K562 (cell line): ENCODE results near the gene DDR1. TPM values are rescaled to one million over a fixed set of nuclear protein-coding genes. Genes with fewer than 3 reads are reported as not detected.

Experiments used
- BCL6 ChIP-seq: fragments of 250-450 bp; sonication (Bioruptor Pico); IDR thresholded peaks from 2 replicates; pipeline ENCODE4 v1.4.0; 2020
- GTF2E2 ChIP-seq: fragments of 200-800 bp; sonication (Bioruptor generic); IDR thresholded peaks from 2 replicates; pipeline ENCODE4 v1.6.1; 2016; ENCODE audit warnings: missing genetic modification characterization, missing compliant biosample characterization
- NEUROD1 ChIP-seq: fragments of 150-350 bp; IDR thresholded peaks from 2 replicates; pipeline ENCODE4 v1.6.1; 2014; ENCODE audit warnings: borderline replicate concordance, low read length, low read depth; ENCODE audit not compliant: partially characterized antibody
- PHF8 ChIP-seq: fragments of 200-600 bp; sonication (generic); IDR thresholded peaks from 2 replicates; pipeline ENCODE4 v1.6.1; 2012; ENCODE audit warnings: mixed run types, mild to moderate bottlenecking, inconsistent platforms, low read length, moderate library complexity, borderline replicate concordance
- POU5F1 ChIP-seq: fragments of 150-350 bp; IDR thresholded peaks from 2 replicates; pipeline ENCODE4 v1.6.1; 2014; ENCODE audit warnings: borderline replicate concordance, low read length, low read depth, mild to moderate bottlenecking; ENCODE audit not compliant: partially characterized antibody
- ZNF3 ChIP-seq: fragments of 250-450 bp; sonication (Bioruptor Pico); IDR thresholded peaks from 2 replicates; pipeline ENCODE4 v1.5.0; 2021; ENCODE audit warnings: mild to moderate bottlenecking, moderate library complexity
- polyA plus RNA-seq, 8 experiments: library from polyadenylated mRNA; depleted of rRNA in 4 of 8; stranded (reverse) in 5 of 8; unstranded in 3 of 8; fragments of >200 nt; fragmentation: Nextera tagmentation in 2 of 8; fragmentation: Illumina TruSeq in 1 of 8; extraction: Ambion mirVana in 2 of 8; extraction: Trizol in 1 of 8; gene quantifications; 2 replicates each; pipeline versions ENCODE4 v1.2.1 to v1.2.3, GENCODE V29; 2011 to 2014; ENCODE audit warnings: inconsistent platforms in 1 of 8, missing spikeins in 1 of 8
- total RNA-seq, 7 experiments: library from RNA; depleted of rRNA in 6 of 7; stranded (reverse); fragments of >200 nt in 6 of 7; fragmentation: Illumina TruSeq in 2 of 7; extraction: Trizol in 2 of 7; gene quantifications; 2 replicates each; pipeline versions ENCODE4 v1.2.1 to v1.2.3, GENCODE V29; 2011 to 2021; ENCODE audit warnings: low replicate concordance in 1 of 7
- TF ChIP-seq, protein P1 (sequence below): sonication (generic); formaldehyde crosslinking; IDR thresholded peaks from 2 replicates; pipeline ENCODE4 v1.8.0; 2023; ENCODE audit warnings: missing genetic modification reagents, mild to moderate bottlenecking, borderline replicate concordance
- TF ChIP-seq, protein P2 (sequence below): sonication (generic); formaldehyde crosslinking; IDR thresholded peaks from 2 replicates; pipeline ENCODE4 v1.8.1; 2023; ENCODE audit warnings: mild to moderate bottlenecking, missing genetic modification reagents, moderate library complexity
- TF ChIP-seq, protein P3 (sequence below): sonication (generic); formaldehyde crosslinking; IDR thresholded peaks from 2 replicates; pipeline ENCODE4 v1.9.0; 2022; ENCODE audit warnings: mild to moderate bottlenecking, missing genetic modification reagents
- TF ChIP-seq, protein P4 (sequence below), 3 experiments: fragments of 200-800 bp in 1 of 3; fragments of 250-450 bp in 1 of 3; fragments of 450-650 bp in 1 of 3; sonication (Bioruptor Pico) in 1 of 3; sonication (Bioruptor generic) in 1 of 3; formaldehyde crosslinking in 1 of 3; IDR thresholded peaks; 2 replicates each; pipeline versions ENCODE4 v1.6.1 to v1.8.0; 2016 to 2022; ENCODE audit warnings: mild to moderate bottlenecking in 2 of 3, missing genetic modification characterization in 2 of 3, missing compliant biosample characterization in 1 of 3, moderate library complexity in 1 of 3
- TF ChIP-seq, protein P5 (sequence below): fragments of 450-650 bp; IDR thresholded peaks from 2 replicates; pipeline ENCODE4 v1.6.1; 2017; ENCODE audit warnings: antibody characterized with exemption, mild to moderate bottlenecking

The DDR1 gene
- total and polyA plus RNA-seq, 9 of the 15 experiments (the other 6 are each of a cell fraction or from before 2014, with no cell fraction given) = 1.4 to 44.6 (median 12.2) TPM

DNA sequence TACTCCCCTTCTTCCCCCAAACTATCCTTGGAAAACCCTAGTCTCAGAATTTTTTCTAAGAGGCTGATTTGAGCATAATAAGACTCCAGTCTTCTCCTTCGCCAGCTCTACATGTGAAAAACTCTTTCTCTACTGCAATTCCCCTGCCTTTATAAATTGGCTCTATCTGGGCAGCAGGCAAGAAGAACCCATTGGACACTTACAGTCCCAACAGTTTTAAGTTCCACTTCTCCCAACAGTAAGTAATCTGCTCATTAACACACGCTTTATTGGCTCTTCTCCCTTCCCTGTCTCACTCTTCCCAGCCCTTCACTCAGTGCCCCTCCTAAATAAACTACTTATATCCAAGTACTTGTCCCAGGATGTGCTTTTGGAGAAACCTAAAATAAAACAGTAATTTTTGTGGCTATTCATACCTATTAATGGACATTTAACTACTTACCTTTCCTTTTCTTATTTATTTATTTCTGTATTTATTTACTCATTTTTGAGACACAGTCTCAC lies 11.1 kb upstream of the DDR1 start (continued):
- TF ChIP-seq, protein P1, sequence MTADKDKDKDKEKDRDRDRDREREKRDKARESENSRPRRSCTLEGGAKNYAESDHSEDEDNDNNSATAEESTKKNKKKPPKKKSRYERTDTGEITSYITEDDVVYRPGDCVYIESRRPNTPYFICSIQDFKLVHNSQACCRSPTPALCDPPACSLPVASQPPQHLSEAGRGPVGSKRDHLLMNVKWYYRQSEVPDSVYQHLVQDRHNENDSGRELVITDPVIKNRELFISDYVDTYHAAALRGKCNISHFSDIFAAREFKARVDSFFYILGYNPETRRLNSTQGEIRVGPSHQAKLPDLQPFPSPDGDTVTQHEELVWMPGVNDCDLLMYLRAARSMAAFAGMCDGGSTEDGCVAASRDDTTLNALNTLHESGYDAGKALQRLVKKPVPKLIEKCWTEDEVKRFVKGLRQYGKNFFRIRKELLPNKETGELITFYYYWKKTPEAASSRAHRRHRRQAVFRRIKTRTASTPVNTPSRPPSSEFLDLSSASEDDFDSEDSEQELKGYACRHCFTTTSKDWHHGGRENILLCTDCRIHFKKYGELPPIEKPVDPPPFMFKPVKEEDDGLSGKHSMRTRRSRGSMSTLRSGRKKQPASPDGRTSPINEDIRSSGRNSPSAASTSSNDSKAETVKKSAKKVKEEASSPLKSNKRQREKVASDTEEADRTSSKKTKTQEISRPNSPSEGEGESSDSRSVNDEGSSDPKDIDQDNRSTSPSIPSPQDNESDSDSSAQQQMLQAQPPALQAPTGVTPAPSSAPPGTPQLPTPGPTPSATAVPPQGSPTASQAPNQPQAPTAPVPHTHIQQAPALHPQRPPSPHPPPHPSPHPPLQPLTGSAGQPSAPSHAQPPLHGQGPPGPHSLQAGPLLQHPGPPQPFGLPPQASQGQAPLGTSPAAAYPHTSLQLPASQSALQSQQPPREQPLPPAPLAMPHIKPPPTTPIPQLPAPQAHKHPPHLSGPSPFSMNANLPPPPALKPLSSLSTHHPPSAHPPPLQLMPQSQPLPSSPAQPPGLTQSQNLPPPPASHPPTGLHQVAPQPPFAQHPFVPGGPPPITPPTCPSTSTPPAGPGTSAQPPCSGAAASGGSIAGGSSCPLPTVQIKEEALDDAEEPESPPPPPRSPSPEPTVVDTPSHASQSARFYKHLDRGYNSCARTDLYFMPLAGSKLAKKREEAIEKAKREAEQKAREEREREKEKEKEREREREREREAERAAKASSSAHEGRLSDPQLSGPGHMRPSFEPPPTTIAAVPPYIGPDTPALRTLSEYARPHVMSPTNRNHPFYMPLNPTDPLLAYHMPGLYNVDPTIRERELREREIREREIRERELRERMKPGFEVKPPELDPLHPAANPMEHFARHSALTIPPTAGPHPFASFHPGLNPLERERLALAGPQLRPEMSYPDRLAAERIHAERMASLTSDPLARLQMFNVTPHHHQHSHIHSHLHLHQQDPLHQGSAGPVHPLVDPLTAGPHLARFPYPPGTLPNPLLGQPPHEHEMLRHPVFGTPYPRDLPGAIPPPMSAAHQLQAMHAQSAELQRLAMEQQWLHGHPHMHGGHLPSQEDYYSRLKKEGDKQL (CRISPR knock-in tag) = no peak
- no peak for TF ChIP-seq GTF2E2 (tag)
- TF ChIP-seq, protein P2, sequence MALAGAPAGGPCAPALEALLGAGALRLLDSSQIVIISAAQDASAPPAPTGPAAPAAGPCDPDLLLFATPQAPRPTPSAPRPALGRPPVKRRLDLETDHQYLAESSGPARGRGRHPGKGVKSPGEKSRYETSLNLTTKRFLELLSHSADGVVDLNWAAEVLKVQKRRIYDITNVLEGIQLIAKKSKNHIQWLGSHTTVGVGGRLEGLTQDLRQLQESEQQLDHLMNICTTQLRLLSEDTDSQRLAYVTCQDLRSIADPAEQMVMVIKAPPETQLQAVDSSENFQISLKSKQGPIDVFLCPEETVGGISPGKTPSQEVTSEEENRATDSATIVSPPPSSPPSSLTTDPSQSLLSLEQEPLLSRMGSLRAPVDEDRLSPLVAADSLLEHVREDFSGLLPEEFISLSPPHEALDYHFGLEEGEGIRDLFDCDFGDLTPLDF (CRISPR knock-in tag) = peak; percentile 72; the same call in 1 of the 2 replicates
- TF ChIP-seq BCL6 (CRISPR knock-in tag) = no peak
- TF ChIP-seq POU5F1 = no peak
- TF ChIP-seq, protein P3, sequence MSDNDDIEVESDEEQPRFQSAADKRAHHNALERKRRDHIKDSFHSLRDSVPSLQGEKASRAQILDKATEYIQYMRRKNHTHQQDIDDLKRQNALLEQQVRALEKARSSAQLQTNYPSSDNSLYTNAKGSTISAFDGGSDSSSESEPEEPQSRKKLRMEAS (CRISPR knock-in tag) = no peak
- TF ChIP-seq, protein P4, sequence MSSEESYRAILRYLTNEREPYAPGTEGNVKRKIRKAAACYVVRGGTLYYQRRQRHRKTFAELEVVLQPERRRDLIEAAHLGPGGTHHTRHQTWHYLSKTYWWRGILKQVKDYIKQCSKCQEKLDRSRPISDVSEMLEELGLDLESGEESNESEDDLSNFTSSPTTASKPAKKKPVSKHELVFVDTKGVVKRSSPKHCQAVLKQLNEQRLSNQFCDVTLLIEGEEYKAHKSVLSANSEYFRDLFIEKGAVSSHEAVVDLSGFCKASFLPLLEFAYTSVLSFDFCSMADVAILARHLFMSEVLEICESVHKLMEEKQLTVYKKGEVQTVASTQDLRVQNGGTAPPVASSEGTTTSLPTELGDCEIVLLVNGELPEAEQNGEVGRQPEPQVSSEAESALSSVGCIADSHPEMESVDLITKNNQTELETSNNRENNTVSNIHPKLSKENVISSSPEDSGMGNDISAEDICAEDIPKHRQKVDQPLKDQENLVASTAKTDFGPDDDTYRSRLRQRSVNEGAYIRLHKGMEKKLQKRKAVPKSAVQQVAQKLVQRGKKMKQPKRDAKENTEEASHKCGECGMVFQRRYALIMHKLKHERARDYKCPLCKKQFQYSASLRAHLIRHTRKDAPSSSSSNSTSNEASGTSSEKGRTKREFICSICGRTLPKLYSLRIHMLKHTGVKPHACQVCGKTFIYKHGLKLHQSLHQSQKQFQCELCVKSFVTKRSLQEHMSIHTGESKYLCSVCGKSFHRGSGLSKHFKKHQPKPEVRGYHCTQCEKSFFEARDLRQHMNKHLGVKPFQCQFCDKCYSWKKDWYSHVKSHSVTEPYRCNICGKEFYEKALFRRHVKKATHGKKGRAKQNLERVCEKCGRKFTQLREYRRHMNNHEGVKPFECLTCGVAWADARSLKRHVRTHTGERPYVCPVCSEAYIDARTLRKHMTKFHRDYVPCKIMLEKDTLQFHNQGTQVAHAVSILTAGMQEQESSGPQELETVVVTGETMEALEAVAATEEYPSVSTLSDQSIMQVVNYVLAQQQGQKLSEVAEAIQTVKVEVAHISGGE (CRISPR knock-in tag; IDR thresholded peaks at IDR 0.05) = no peak
- peak; percentile 23; the same call in 1 of the 2 replicates for TF ChIP-seq PHF8
- no peak for TF ChIP-seq ZNF3 (CRISPR knock-in tag)
- no peak for TF ChIP-seq NEUROD1
- TF ChIP-seq, protein P5, sequence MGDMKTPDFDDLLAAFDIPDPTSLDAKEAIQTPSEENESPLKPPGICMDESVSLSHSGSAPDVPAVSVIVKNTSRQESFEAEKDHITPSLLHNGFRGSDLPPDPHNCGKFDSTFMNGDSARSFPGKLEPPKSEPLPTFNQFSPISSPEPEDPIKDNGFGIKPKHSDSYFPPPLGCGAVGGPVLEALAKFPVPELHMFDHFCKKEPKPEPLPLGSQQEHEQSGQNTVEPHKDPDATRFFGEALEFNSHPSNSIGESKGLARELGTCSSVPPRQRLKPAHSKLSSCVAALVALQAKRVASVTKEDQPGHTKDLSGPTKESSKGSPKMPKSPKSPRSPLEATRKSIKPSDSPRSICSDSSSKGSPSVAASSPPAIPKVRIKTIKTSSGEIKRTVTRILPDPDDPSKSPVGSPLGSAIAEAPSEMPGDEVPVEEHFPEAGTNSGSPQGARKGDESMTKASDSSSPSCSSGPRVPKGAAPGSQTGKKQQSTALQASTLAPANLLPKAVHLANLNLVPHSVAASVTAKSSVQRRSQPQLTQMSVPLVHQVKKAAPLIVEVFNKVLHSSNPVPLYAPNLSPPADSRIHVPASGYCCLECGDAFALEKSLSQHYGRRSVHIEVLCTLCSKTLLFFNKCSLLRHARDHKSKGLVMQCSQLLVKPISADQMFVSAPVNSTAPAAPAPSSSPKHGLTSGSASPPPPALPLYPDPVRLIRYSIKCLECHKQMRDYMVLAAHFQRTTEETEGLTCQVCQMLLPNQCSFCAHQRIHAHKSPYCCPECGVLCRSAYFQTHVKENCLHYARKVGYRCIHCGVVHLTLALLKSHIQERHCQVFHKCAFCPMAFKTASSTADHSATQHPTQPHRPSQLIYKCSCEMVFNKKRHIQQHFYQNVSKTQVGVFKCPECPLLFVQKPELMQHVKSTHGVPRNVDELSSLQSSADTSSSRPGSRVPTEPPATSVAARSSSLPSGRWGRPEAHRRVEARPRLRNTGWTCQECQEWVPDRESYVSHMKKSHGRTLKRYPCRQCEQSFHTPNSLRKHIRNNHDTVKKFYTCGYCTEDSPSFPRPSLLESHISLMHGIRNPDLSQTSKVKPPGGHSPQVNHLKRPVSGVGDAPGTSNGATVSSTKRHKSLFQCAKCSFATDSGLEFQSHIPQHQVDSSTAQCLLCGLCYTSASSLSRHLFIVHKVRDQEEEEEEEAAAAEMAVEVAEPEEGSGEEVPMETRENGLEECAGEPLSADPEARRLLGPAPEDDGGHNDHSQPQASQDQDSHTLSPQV = no peak
